IMR-90 (cell line): ENCODE data around the gene PRODH. TPM values are rescaled to one million over a fixed set of nuclear protein-coding genes. Genes with fewer than 3 reads are reported as not detected.

Experiments
- ATAC-seq: fragments of 200-7000 bp; cut with Tn5 transposase; 2 replicates; pipeline ENCODE4 v1.9.1; 2020; ENCODE audit warnings: low read depth, mild to moderate bottlenecking, moderate library complexity
- BruUV-seq: library from RNA; stranded (reverse); fragments of 400-500 nt; replicated peaks from 2 replicates; lab custom pipeline; 2021; lab: Mats Ljungman, UMichigan
- CTCF ChIA-PET: fragments of 300-600 bp; formaldehyde crosslinking; extraction: SDS; loops from one replicate; lab custom pipeline; 2021; ENCODE audit warnings: antibody characterized with exemption; lab: Yijun Ruan, JAX
- POLR2A ChIA-PET: fragments of 300-600 bp; sonication (Branson Sonifier 250); formaldehyde crosslinking; loops from one replicate; lab custom pipeline; 2022; ENCODE audit warnings: antibody characterized with exemption; ENCODE audit not compliant: unreplicated experiment; lab: Charles Lee
- DNase-seq: peaks from one replicate; pipeline ENCODE4 v3.0.0; 2013
- H2AFZ ChIP-seq: replicated peaks from 2 replicates; pipeline ENCODE3; 2013; ENCODE audit warnings: low read length, mild to moderate bottlenecking; ENCODE audit not compliant: poor library complexity
- H2AK5ac ChIP-seq: 2 replicates; pipeline ENCODE4 v1.6.1; 2013; ENCODE audit warnings: low read depth, low read length, inconsistent platforms
- H2AK9ac ChIP-seq: replicated peaks from 2 replicates; pipeline ENCODE3; 2013; ENCODE audit warnings: mild to moderate bottlenecking, low read depth, low read length, moderate library complexity; ENCODE audit not compliant: poor library complexity
- H2BK120ac ChIP-seq: 2 replicates; pipeline ENCODE4 v1.6.1; 2013; ENCODE audit warnings: low read depth, low read length, inconsistent platforms
- H2BK15ac ChIP-seq: 3 replicates; pipeline ENCODE4 v1.6.1; 2013; ENCODE audit warnings: low read depth, low read length, inconsistent platforms
- H2BK20ac ChIP-seq: 2 replicates; pipeline ENCODE4 v1.6.1; 2013; ENCODE audit warnings: low read depth, mild to moderate bottlenecking, inconsistent platforms, low read length, moderate library complexity
- H2BK5ac ChIP-seq: 2 replicates; pipeline ENCODE4 v1.6.1; 2013; ENCODE audit warnings: mild to moderate bottlenecking, low read depth, low read length, inconsistent platforms; ENCODE audit not compliant: poor library complexity, severe bottlenecking
- H3K14ac ChIP-seq: replicated peaks from 2 replicates; pipeline ENCODE4 v1.6.1; 2013; ENCODE audit warnings: low read depth, low read length, inconsistent platforms
- H3K18ac ChIP-seq: 2 replicates; pipeline ENCODE4 v1.6.1; 2013; ENCODE audit warnings: low read depth, low read length, control low read depth
- H3K23ac ChIP-seq: 2 replicates; pipeline ENCODE4 v1.6.1; 2013; ENCODE audit warnings: low read depth, low read length, inconsistent platforms
- H3K27ac ChIP-seq: 2 replicates; pipeline ENCODE4 v1.5.1; 2013; ENCODE audit warnings: mild to moderate bottlenecking, control low read depth, low read length; ENCODE audit not compliant: insufficient read depth
- H3K27me3 ChIP-seq: 2 replicates; pipeline ENCODE4 v1.6.1; 2013; ENCODE audit warnings: low read length; ENCODE audit not compliant: control insufficient read depth, insufficient read depth
- H3K36me3 ChIP-seq: 2 replicates; pipeline ENCODE4 v1.6.1; 2013; ENCODE audit warnings: low read length, mixed read lengths; ENCODE audit not compliant: control insufficient read depth, insufficient read depth
- H3K4ac ChIP-seq: 2 replicates; pipeline ENCODE4 v1.6.1; 2013; ENCODE audit warnings: low read depth, low read length, inconsistent platforms
- H3K4me1 ChIP-seq: 2 replicates; pipeline ENCODE4 v1.6.1; 2013; ENCODE audit warnings: low read length, mixed read lengths; ENCODE audit not compliant: control insufficient read depth, insufficient read depth
- H3K4me2 ChIP-seq: 2 replicates; pipeline ENCODE4 v1.6.1; 2013; ENCODE audit warnings: low read depth, mild to moderate bottlenecking, control low read depth, low read length, moderate library complexity
- H3K4me3 ChIP-seq: 2 replicates; pipeline ENCODE4 v1.5.1; 2013; ENCODE audit warnings: low read depth, mild to moderate bottlenecking, control low read depth, low read length, moderate library complexity; ENCODE audit not compliant: insufficient read depth
- H3K56ac ChIP-seq: 2 replicates; pipeline ENCODE4 v1.6.1; 2013; ENCODE audit warnings: low read length, inconsistent platforms; ENCODE audit not compliant: insufficient read depth; ENCODE audit errors: extremely low read depth
- H3K79me1 ChIP-seq, 2 experiments: 2 replicates each; pipeline ENCODE4 v1.6.1; 2013; ENCODE audit warnings: low read length in 2 of 2, inconsistent platforms in 1 of 2, low read depth in 1 of 2
- H3K9ac ChIP-seq: 2 replicates; pipeline ENCODE4 v1.6.1; 2013; ENCODE audit warnings: low read depth, low read length, control low read depth
- H3K9me1 ChIP-seq: 2 replicates; pipeline ENCODE4 v1.6.1; 2013; ENCODE audit warnings: low read length, inconsistent platforms; ENCODE audit not compliant: insufficient read depth
- H3K9me3 ChIP-seq: 2 replicates; pipeline ENCODE4 v1.6.1; 2013; ENCODE audit warnings: low read length; ENCODE audit not compliant: control insufficient read depth, insufficient read depth
- H4K20me1 ChIP-seq: 2 replicates; pipeline ENCODE4 v1.6.1; 2013; ENCODE audit warnings: low read length, inconsistent platforms; ENCODE audit not compliant: insufficient read depth
- H4K5ac ChIP-seq: 2 replicates; pipeline ENCODE4 v1.6.1; 2013; ENCODE audit warnings: mild to moderate bottlenecking, low read depth, low read length, control low read depth
- H4K8ac ChIP-seq, 2 experiments: 2 replicates each; pipeline ENCODE4 v1.6.1; 2013; ENCODE audit warnings: low read depth in 2 of 2, low read length in 2 of 2, control low read depth in 1 of 2, inconsistent platforms in 1 of 2
- H4K91ac ChIP-seq: 2 replicates; pipeline ENCODE4 v1.6.1; 2013; ENCODE audit warnings: low read depth, low read length, inconsistent platforms; ENCODE audit not compliant: insufficient read depth
- BHLHE40 ChIP-seq: fragments of 150-350 bp; IDR thresholded peaks from 2 replicates; pipeline ENCODE4 v1.6.1; 2016; ENCODE audit warnings: mild to moderate bottlenecking, low read depth, low read length
- CEBPB ChIP-seq: IDR thresholded peaks from 2 replicates; pipeline ENCODE4 v1.6.1; 2012; ENCODE audit warnings: low read depth, low read length, improper control_type of control experiment
- CHD1 ChIP-seq: IDR thresholded peaks from 2 replicates; pipeline ENCODE4 v1.6.1; 2012; ENCODE audit warnings: low read depth, low read length, improper control_type of control experiment
- CTCF ChIP-seq: conservative IDR thresholded peaks from 2 replicates; pipeline ENCODE4 v1.5.1; 2012; ENCODE audit warnings: mild to moderate bottlenecking, low read depth, low read length, improper control_type of control experiment
- ELK1 ChIP-seq: fragments of 150-350 bp; IDR thresholded peaks from 2 replicates; pipeline ENCODE4 v1.6.1; 2016; ENCODE audit warnings: low read depth, mild to moderate bottlenecking, low read length, moderate library complexity, borderline replicate concordance
- FOS ChIP-seq: fragments of 150-350 bp; IDR thresholded peaks from 2 replicates; pipeline ENCODE4 v1.6.1; 2016; ENCODE audit warnings: low read depth, low read length
- MAFK ChIP-seq: IDR thresholded peaks from 2 replicates; pipeline ENCODE4 v1.6.1; 2012; ENCODE audit warnings: low read depth, low read length, improper control_type of control experiment
- MAZ ChIP-seq: IDR thresholded peaks from 2 replicates; pipeline ENCODE4 v1.6.1; 2012; ENCODE audit warnings: low read depth, mild to moderate bottlenecking, low read length, improper control_type of control experiment, moderate library complexity, borderline replicate concordance
- MXI1 ChIP-seq: IDR thresholded peaks from 2 replicates; pipeline ENCODE4 v1.6.1; 2012; ENCODE audit warnings: low read depth, mild to moderate bottlenecking, low read length, moderate library complexity, borderline replicate concordance
- NFE2L2 ChIP-seq: fragments of 150-350 bp; IDR thresholded peaks from 2 replicates; pipeline ENCODE4 v1.6.1; 2016; ENCODE audit warnings: low read depth, mild to moderate bottlenecking, low read length
- POLR2A ChIP-seq: IDR thresholded peaks from 2 replicates; pipeline ENCODE4 v1.6.1; 2012; ENCODE audit warnings: mild to moderate bottlenecking, low read depth, low read length
- RAD21 ChIP-seq: IDR thresholded peaks from 2 replicates; pipeline ENCODE4 v1.6.1; 2012; ENCODE audit warnings: low read length, improper control_type of control experiment
- RCOR1 ChIP-seq: IDR thresholded peaks from 2 replicates; pipeline ENCODE4 v1.6.1; 2012; ENCODE audit warnings: mild to moderate bottlenecking, low read length, improper control_type of control experiment; ENCODE audit not compliant: insufficient replicate concordance
- RFX5 ChIP-seq: IDR thresholded peaks from 2 replicates; pipeline ENCODE4 v1.8.0; 2012; ENCODE audit warnings: low read depth, mild to moderate bottlenecking, low read length, moderate library complexity
- SMC3 ChIP-seq: fragments of 150-350 bp; IDR thresholded peaks from 2 replicates; pipeline ENCODE4 v1.6.1; 2016; ENCODE audit warnings: low read depth, mild to moderate bottlenecking, antibody characterized with exemption, low read length, moderate library complexity
- USF2 ChIP-seq: fragments of 150-350 bp; IDR thresholded peaks from 2 replicates; pipeline ENCODE4 v1.6.1; 2017; ENCODE audit warnings: mild to moderate bottlenecking, antibody characterized with exemption, low read length, low read depth
- WGBS, 2 experiments: methylation state at CpG; one replicate each; pipeline versions ENCODE4 v1.1.5 to v1.1.7; 2013; ENCODE audit warnings: missing lambda C conversion rate in 2 of 2; ENCODE audit not compliant: insufficient read length in 1 of 2; ENCODE audit errors: extremely low coverage in 2 of 2; 5-methylcytosine and 5-hydroxymethylcytosine counted together
- dilution Hi-C: fragments of 300-500 bp; cut with HindIII; formaldehyde crosslinking; loops from one replicate; pipeline ENCODE4 v1.14.3; 2018; ENCODE audit warnings: low sequenced_read_pairs; ENCODE audit not compliant: unreplicated experiment
- in situ Hi-C: fragments of 300-500 bp; cut with MboI; formaldehyde crosslinking; loops from 3 replicates; pipeline ENCODE4 v1.14.3; 2019; ENCODE audit warnings: low sequenced_read_pairs, inconsistent platforms, mixed read lengths
- intact Hi-C: fragments of 100-400 bp; cut with micrococcal nuclease; formaldehyde crosslinking; loops from 2 replicates; pipeline ENCODE4 v1.10.0; 2022
- polyA plus RNA-seq, 3 experiments: library from polyadenylated mRNA; depleted of rRNA; stranded (reverse); fragments of >200 nt; gene quantifications; 2 replicates each; pipeline ENCODE4 v1.2.3, GENCODE V29; 2012; ENCODE audit warnings: low replicate concordance in 1 of 3
- total RNA-seq: library from RNA; depleted of rRNA; stranded (reverse); fragments of >200 nt; gene quantifications from 2 replicates; pipeline ENCODE4 v1.2.3, GENCODE V29; 2012

Gene PRODH
- total and polyA plus RNA-seq, 2 of the 4 experiments (the other 2 are of a cell fraction) = 0.02 TPM; not detected in 1

GRCh38 chr22:18977824-18978425 is 41.8 kb upstream of the PRODH start:
- Histone ChIP-seq H2AK9ac (no peak overlapping the region), H3K79me1 (no peaks in the 10 kb centered on the region)

More at GRCh38 chr22:18977824-18978425, 41.8 kb upstream of the PRODH start:
- Histone ChIP-seq H3K27ac (no peak overlapping the region), H2AFZ (no peak overlapping the region), H3K4me1 (no peaks in the 10 kb centered on the region), H3K36me3 (no peaks in the 10 kb centered on the region), H3K23ac (no peak overlapping the region), H2BK120ac (no peak overlapping the region), H2BK20ac (no peak overlapping the region), H3K9ac (no peak overlapping the region), H4K8ac (no peak overlapping the region), H3K4ac (no peak overlapping the region), H4K5ac (no peak overlapping the region), H3K56ac (no peak overlapping the region), H3K9me1 (no peaks in the 10 kb centered on the region), H3K4me3 (no peak overlapping the region), H3K4me2 (no peak overlapping the region), H3K9me3 (peaks cover 7% of the 10 kb centered on the region), H3K14ac (no peak overlapping the region), H2BK5ac (no peak overlapping the region), H2BK15ac (no peak overlapping the region), H3K27me3 (peaks cover 4% of the 10 kb centered on the region; the same call in 1 of the 2 replicates), H3K18ac (no peak overlapping the region), H4K91ac (no peak overlapping the region), H2AK5ac (no peak overlapping the region), H4K20me1 (no peaks in the 10 kb centered on the region)
- no peak for DNase-seq
- in situ Hi-C loops (no loop called here), dilution Hi-C loops (no loop called here), intact Hi-C loops (no loop called here)
- ChIA-PET CTCF (no interaction called here), POLR2A (no interaction called here)
- WGBS, 2 experiments = 93% methylated on average over 3 of the region's 9 CpGs; no CpG with 5 or more reads in 1 of the 2 experiments
- BruUV-seq = no TSS peak
- no peak for ATAC-seq
- no peak for TF ChIP-seq BHLHE40
- TF ChIP-seq FOS = no peak
- no peak for TF ChIP-seq CEBPB
- no peak for TF ChIP-seq RAD21
- TF ChIP-seq MXI1 = no peak
- TF ChIP-seq POLR2A = no peak
- TF ChIP-seq CTCF = no peak
- TF ChIP-seq SMC3 = no peak
- TF ChIP-seq MAFK = no peak
- no peak for TF ChIP-seq CHD1
- no peak for TF ChIP-seq NFE2L2
- TF ChIP-seq RCOR1 = no peak
- TF ChIP-seq ELK1 = no peak
- TF ChIP-seq USF2 = no peak
- TF ChIP-seq RFX5 = no peak
- TF ChIP-seq MAZ = no peak
